ENCODE measurements around the gene ABCA4.

ABCA4 gene

DNA sequence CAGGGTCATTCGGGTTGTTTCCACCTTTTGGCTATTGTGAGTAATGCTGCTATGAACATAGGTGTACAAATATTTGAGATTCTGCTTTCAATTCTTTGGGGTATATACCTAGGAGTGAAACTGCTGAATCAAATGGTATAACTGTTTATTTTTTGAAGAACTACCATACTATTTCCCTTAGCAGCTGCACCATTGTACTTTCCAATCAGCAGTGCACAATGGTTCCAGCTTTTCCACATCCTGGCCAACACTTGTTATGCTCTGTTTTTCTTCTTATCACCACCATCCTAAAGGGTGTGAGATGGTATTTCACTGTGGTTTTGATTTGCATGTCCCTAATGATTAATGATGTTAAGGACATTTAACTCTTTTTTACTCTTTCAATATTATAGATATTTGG is 3.6 kb upstream of the ABCA4 start:
- TF ChIP-seq ZFP37 (tag by site-specific recombination; IDR thresholded peaks at IDR 0.05) (no peak), ZNF514 (tag by site-specific recombination; IDR thresholded peaks at IDR 0.05) (no peak), YY2 (tag by site-specific recombination; IDR thresholded peaks at IDR 0.05) (no peak), ZNF692 (tag by site-specific recombination; IDR thresholded peaks at IDR 0.05) (no peak), ZNF274 (IDR thresholded peaks at IDR 0.05; ENCODE audit: low read length) (no peak), ZNF274 (tag by site-specific recombination; IDR thresholded peaks at IDR 0.05; ENCODE audit: borderline replicate concordance) (no peak), MEIS1 (CRISPR knock-in tag; IDR thresholded peaks at IDR 0.05; ENCODE audit: borderline replicate concordance) (no peak), ZNF157 (tag by site-specific recombination; IDR thresholded peaks at IDR 0.05) (no peak), ZNF169 (tag by site-specific recombination; IDR thresholded peaks at IDR 0.05) (no peak)
- TF ChIP-seq, protein P1, sequence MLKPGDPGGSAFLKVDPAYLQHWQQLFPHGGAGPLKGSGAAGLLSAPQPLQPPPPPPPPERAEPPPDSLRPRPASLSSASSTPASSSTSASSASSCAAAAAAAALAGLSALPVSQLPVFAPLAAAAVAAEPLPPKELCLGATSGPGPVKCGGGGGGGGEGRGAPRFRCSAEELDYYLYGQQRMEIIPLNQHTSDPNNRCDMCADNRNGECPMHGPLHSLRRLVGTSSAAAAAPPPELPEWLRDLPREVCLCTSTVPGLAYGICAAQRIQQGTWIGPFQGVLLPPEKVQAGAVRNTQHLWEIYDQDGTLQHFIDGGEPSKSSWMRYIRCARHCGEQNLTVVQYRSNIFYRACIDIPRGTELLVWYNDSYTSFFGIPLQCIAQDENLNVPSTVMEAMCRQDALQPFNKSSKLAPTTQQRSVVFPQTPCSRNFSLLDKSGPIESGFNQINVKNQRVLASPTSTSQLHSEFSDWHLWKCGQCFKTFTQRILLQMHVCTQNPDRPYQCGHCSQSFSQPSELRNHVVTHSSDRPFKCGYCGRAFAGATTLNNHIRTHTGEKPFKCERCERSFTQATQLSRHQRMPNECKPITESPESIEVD (tag by site-specific recombination; IDR thresholded peaks at IDR 0.05) = no peak
- TF ChIP-seq, protein P2, sequence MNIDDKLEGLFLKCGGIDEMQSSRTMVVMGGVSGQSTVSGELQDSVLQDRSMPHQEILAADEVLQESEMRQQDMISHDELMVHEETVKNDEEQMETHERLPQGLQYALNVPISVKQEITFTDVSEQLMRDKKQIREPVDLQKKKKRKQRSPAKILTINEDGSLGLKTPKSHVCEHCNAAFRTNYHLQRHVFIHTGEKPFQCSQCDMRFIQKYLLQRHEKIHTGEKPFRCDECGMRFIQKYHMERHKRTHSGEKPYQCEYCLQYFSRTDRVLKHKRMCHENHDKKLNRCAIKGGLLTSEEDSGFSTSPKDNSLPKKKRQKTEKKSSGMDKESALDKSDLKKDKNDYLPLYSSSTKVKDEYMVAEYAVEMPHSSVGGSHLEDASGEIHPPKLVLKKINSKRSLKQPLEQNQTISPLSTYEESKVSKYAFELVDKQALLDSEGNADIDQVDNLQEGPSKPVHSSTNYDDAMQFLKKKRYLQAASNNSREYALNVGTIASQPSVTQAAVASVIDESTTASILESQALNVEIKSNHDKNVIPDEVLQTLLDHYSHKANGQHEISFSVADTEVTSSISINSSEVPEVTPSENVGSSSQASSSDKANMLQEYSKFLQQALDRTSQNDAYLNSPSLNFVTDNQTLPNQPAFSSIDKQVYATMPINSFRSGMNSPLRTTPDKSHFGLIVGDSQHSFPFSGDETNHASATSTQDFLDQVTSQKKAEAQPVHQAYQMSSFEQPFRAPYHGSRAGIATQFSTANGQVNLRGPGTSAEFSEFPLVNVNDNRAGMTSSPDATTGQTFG (tag by site-specific recombination; IDR thresholded peaks at IDR 0.05; ENCODE audit: borderline replicate concordance) = no peak
- TF ChIP-seq, protein P3, sequence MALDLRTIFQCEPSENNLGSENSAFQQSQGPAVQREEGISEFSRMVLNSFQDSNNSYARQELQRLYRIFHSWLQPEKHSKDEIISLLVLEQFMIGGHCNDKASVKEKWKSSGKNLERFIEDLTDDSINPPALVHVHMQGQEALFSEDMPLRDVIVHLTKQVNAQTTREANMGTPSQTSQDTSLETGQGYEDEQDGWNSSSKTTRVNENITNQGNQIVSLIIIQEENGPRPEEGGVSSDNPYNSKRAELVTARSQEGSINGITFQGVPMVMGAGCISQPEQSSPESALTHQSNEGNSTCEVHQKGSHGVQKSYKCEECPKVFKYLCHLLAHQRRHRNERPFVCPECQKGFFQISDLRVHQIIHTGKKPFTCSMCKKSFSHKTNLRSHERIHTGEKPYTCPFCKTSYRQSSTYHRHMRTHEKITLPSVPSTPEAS (tag by site-specific recombination; IDR thresholded peaks at IDR 0.05) = no peak
- POLR2A ChIA-PET = no interaction called here

GRCh38 chr1:94122201-94122970 is 1.4 kb upstream of the ABCA4 start:
- POLR2A ChIA-PET = no interaction called here

More for the DNA sequence above, 3.6 kb upstream of the ABCA4 start:
- Histone ChIP-seq H3K4me1 (ENCODE audit: control insufficient read depth, insufficient read depth, low read length) (0 out of 2 replicates have a peak, but pooled peaks cover 3% of the 10 kb centered on the region), H3K27ac (ENCODE audit: extremely low read depth, low read depth, low read length) (no peak overlapping the region), H3K36me3 (ENCODE audit: control insufficient read depth in 2 of 2, insufficient read depth in 1 of 2, low read length in 2 of 2) (no peaks in the 10 kb centered on the region), H3K9me3 (ENCODE audit: control insufficient read depth, insufficient read depth, low read depth, low read length) (no peaks in the 10 kb centered on the region), H3K4me3 (ENCODE audit: low read depth, low read length) (no peak overlapping the region)
- CTCF ChIA-PET = no interaction called here

More at GRCh38 chr1:94122201-94122970, 1.4 kb upstream of the ABCA4 start:
- H3K27ac ChIP-seq (ENCODE audit: extremely low read depth, low read depth, low read length) = no peak overlapping the region
- H3K4me1 ChIP-seq (ENCODE audit: control insufficient read depth, insufficient read depth, low read length) = 0 out of 2 replicates have a peak, but pooled peaks cover 3% of the 10 kb centered on the region
- H3K36me3 ChIP-seq (ENCODE audit: control insufficient read depth in 2 of 2, insufficient read depth in 1 of 2, low read length in 2 of 2) = no peaks in the 10 kb centered on the region
- CTCF ChIA-PET = interaction anchor here (1.3 kb wide), 1 partner anchor 213 kb away, joined by 6 read pairs; no protein-coding TSS in a partner anchor
- no peaks in the 10 kb centered on the region for H3K9me3 ChIP-seq (ENCODE audit: control insufficient read depth, insufficient read depth, low read depth, low read length)
- H3K4me3 ChIP-seq (ENCODE audit: low read depth, low read length) = no peak overlapping the region
- TF ChIP-seq ZNF555 (tag by site-specific recombination; conservative IDR thresholded peaks at IDR 0.05) (no peak), RBAK (tag by site-specific recombination; IDR thresholded peaks at IDR 0.05) (0 out of 2 replicates have a peak, but pooled peaks have one; percentile 20), ZNF623 (tag by site-specific recombination; IDR thresholded peaks at IDR 0.05) (no peak), ZNF670 (tag by site-specific recombination; IDR thresholded peaks at IDR 0.05; ENCODE audit: low read depth) (no peak), ZNF830 (tag by site-specific recombination; IDR thresholded peaks at IDR 0.05; ENCODE audit: low read depth) (no peak)
- TF ChIP-seq, protein P4, sequence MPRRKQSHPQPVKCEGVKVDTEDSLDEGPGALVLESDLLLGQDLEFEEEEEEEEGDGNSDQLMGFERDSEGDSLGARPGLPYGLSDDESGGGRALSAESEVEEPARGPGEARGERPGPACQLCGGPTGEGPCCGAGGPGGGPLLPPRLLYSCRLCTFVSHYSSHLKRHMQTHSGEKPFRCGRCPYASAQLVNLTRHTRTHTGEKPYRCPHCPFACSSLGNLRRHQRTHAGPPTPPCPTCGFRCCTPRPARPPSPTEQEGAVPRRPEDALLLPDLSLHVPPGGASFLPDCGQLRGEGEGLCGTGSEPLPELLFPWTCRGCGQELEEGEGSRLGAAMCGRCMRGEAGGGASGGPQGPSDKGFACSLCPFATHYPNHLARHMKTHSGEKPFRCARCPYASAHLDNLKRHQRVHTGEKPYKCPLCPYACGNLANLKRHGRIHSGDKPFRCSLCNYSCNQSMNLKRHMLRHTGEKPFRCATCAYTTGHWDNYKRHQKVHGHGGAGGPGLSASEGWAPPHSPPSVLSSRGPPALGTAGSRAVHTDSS (tag by site-specific recombination; IDR thresholded peaks at IDR 0.05) = peak; percentile 97

Measured in HEK293 (cell line).